ENCODE data around the gene ACTR8.

DNA sequence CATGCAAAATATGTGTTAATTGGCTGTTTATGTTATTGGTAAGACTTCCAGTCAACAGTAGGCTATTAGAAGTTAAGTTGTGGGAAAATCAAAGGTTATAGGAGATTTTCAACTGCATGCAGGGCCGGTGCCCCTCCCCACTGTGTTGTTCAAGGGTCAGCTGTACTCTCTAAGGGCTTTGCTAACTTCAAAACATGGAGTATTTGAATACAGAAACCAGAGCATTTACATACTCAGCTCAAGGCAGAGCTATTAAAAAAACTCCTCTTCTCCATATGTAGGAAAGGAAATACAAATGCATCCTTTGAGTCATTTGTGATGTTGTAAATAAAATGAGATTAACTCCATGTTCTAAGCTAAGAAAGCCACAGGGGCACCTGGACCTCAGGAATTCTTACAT is 18.8 kb downstream of the ACTR8 start:
- TF ChIP-seq ATF1 (CRISPR knock-in tag; IDR thresholded peaks at IDR 0.05) (no peak), TP53 (CRISPR knock-in tag; IDR thresholded peaks at IDR 0.05) (no peak), GRHL2 (CRISPR knock-in tag; IDR thresholded peaks at IDR 0.05; ENCODE audit: insufficient replicate concordance, severe bottlenecking) (no peak), CREB1 (CRISPR knock-in tag; IDR thresholded peaks at IDR 0.05) (no peak)
- TF ChIP-seq, protein P1, sequence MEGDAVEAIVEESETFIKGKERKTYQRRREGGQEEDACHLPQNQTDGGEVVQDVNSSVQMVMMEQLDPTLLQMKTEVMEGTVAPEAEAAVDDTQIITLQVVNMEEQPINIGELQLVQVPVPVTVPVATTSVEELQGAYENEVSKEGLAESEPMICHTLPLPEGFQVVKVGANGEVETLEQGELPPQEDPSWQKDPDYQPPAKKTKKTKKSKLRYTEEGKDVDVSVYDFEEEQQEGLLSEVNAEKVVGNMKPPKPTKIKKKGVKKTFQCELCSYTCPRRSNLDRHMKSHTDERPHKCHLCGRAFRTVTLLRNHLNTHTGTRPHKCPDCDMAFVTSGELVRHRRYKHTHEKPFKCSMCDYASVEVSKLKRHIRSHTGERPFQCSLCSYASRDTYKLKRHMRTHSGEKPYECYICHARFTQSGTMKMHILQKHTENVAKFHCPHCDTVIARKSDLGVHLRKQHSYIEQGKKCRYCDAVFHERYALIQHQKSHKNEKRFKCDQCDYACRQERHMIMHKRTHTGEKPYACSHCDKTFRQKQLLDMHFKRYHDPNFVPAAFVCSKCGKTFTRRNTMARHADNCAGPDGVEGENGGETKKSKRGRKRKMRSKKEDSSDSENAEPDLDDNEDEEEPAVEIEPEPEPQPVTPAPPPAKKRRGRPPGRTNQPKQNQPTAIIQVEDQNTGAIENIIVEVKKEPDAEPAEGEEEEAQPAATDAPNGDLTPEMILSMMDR (IDR thresholded peaks at IDR 0.05): no peak
- TF ChIP-seq, protein P2, sequence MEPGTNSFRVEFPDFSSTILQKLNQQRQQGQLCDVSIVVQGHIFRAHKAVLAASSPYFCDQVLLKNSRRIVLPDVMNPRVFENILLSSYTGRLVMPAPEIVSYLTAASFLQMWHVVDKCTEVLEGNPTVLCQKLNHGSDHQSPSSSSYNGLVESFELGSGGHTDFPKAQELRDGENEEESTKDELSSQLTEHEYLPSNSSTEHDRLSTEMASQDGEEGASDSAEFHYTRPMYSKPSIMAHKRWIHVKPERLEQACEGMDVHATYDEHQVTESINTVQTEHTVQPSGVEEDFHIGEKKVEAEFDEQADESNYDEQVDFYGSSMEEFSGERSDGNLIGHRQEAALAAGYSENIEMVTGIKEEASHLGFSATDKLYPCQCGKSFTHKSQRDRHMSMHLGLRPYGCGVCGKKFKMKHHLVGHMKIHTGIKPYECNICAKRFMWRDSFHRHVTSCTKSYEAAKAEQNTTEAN (CRISPR knock-in tag; IDR thresholded peaks at IDR 0.05): no peak
- TF ChIP-seq, protein P3, sequence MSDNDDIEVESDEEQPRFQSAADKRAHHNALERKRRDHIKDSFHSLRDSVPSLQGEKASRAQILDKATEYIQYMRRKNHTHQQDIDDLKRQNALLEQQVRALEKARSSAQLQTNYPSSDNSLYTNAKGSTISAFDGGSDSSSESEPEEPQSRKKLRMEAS (CRISPR knock-in tag; IDR thresholded peaks at IDR 0.05): no peak
- TF ChIP-seq, protein P4, sequence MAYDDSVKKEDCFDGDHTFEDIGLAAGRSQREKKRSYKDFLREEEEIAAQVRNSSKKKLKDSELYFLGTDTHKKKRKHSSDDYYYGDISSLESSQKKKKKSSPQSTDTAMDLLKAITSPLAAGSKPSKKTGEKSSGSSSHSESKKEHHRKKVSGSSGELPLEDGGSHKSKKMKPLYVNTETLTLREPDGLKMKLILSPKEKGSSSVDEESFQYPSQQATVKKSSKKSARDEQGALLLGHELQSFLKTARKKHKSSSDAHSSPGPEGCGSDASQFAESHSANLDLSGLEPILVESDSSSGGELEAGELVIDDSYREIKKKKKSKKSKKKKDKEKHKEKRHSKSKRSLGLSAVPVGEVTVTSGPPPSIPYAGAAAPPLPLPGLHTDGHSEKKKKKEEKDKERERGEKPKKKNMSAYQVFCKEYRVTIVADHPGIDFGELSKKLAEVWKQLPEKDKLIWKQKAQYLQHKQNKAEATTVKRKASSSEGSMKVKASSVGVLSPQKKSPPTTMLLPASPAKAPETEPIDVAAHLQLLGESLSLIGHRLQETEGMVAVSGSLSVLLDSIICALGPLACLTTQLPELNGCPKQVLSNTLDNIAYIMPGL (CRISPR knock-in tag; IDR thresholded peaks at IDR 0.05): no peak

All from WTC11 (cell line).